HG03097 (cell line): ENCODE data around the gene GPR17.

Experiments used
- ATAC-seq: cut with Tn5 transposase; IDR thresholded peaks from one replicate; pipeline ENCODE4 v1.9.1; 2021; ENCODE audit not compliant: unreplicated experiment, low FRiP score

The GPR17 gene

GRCh38 chr2:127651381-127651809 lies 5.4 kb downstream of the GPR17 start:
- no peak for ATAC-seq

- no peak for ATAC-seq
Measured at GRCh38 chr2:127651971-127652550, 6.1 kb downstream of the GPR17 start.

DNA sequence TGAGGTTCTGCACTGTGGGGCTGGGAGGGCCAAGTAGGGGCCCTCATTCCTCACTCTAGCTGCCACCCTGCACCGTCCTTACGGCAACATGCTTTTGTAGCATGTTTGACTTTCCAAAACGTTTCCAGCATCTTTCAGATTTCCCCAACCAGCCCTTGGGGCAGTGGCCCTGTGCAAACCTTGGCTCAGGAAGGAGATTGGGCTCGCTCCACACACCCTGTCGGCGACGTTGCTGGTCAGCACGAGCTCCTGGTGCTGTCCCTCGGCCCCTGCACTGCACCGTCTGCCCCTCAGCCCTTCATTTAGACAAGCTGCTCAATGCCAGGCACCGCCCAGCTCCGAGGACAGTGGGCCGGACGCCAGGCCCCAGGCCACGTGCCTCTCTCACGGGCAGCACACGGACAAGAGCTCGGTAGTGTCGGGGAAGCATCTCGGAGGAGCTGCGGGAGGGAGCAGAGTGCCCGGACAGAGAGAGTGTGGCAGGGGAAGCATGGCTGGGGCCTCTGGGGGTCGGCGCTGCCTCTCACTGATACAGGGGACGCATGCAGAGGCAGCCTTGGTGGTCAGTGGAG lies 6.9 kb downstream of the GPR17 start:
- ATAC-seq: no peak

GRCh38 chr2:127653421-127654083 lies 7.6 kb downstream of the GPR17 start:
- no peak for ATAC-seq

- ATAC-seq: no peak
Measured at GRCh38 chr2:127654084-127654837, 8.3 kb downstream of the GPR17 start.

DNA sequence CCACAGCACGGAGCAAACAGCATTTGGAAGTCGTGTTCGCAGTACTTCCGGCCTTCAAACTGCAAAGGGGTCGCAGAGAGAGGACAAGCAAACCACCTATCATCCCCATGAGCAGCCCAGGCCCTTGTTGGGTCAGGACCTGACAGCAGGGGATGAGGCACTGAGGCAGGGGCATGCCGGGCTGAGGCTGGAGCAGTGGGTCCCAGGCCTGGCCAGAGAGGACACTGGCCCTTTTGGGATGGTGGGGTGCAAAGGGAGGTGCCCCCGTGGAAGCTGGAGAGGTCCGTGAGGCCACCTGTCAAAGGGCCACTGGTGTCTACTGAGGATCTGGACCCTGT lies 8.9 kb downstream of the GPR17 start:
- no peak for ATAC-seq

- no peak for ATAC-seq
Measured at GRCh38 chr2:127655209-127656073, 9.5 kb downstream of the GPR17 start.

- ATAC-seq: no peak
Measured at GRCh38 chr2:127656569-127657231, 10.7 kb downstream of the GPR17 start.

DNA sequence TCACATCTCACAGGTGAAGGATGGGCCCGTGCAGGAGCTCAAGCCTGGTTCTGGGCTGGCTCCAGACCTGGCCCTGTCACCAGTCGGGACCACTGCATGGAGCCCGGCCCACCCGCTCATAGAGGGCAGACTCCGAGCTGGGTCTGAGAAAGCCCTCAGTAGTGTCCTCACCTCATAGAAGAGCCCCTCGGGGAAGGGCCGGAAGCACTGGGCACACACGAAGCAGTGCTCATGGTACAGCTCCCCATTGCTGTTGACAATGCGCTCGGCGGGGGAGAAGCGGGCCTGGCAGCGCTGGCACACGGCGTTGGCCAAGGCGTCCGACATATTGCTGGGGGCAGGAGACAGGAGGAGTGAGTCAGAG lies 11.3 kb downstream of the GPR17 start:
- ATAC-seq: no peak

GRCh38 chr2:127658146-127658545 lies 12.2 kb downstream of the GPR17 start:
- ATAC-seq: no peak

GRCh38 chr2:127658641-127659407 lies 12.9 kb downstream of the GPR17 start:
- no peak for ATAC-seq

GRCh38 chr2:127659408-127660290 lies 13.7 kb downstream of the GPR17 start:
- no peak for ATAC-seq

DNA sequence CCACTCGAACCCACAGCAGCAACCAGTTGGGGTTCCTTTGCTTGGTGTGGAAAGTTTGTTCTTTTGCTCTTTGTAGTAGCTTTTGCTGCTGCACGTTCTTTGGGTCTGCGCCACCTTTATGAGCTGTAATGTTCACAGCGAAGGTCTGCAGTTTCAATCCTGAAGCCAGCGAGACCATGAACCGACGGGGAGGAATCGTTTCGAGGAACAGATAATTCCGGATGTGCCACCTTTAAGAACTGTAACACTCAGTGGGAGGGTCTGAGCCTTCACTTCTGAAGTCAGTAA lies 14.3 kb downstream of the GPR17 start:
- ATAC-seq: no peak

DNA sequence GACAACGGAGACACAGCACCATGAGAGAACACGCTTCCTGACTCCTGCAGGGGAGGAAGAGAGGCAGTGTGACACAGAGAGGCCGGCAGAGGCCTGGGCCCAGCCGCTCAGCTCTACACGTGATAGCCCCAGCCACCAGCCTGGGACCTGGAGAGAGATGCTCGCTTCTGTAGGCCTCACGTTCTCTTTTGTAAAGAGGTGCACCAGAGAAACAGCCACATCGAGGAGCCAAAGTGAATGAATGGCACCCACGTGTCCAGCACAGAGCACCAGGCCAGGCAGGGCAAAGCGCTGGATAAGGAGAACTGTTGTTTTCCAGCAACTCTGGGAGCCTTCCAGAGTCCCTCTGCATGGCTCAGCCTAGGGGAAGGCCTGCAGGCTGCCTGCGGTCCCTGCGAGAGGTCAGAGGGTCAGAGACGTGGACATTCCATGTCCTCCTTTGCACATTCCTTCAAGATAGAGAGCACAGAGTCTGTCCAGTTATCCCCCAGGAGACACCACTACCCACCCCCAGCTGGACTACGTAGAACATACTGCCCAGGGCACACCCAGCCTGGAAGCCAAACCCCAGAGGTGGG lies 15.2 kb downstream of the GPR17 start:
- no peak for ATAC-seq

GRCh38 chr2:127661949-127662510 lies 16.1 kb downstream of the GPR17 start:
- no peak for ATAC-seq

DNA sequence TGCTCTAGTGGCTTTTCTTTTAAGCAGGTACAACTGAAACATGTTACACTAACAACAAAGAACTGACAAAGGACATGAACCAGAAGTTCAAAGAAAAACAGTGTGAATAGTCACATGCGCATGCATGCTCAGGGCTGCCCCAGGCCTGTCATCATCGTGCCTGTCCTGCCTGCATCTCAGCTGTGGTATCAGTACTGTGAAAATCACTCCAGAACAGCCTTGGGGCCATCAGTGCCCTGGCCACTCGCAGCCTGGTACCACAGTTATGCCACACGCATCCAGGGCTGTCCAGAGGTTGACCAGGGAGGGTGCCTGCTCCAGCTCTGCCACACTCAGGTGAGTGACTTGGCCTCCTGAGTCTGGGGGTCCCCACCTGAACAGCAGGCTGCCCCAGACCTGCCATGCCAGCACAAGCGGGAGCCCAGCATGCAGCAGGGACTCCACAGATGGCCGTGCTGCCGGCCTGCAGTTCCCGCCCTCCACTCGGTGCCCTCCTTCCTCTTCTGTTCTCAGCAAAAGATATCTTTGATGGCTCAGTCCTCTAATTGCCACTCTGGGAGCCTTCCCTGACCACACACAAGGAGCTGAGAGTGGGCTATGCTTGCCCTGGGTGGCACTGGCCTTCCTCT lies 17.1 kb downstream of the GPR17 start:
- no peak for ATAC-seq

- ATAC-seq: no peak
Measured at GRCh38 chr2:127663566-127664064, 17.7 kb downstream of the GPR17 start.
